ENCODE results near the gene SEPTIN5.

The SEPTIN5 gene

DNA sequence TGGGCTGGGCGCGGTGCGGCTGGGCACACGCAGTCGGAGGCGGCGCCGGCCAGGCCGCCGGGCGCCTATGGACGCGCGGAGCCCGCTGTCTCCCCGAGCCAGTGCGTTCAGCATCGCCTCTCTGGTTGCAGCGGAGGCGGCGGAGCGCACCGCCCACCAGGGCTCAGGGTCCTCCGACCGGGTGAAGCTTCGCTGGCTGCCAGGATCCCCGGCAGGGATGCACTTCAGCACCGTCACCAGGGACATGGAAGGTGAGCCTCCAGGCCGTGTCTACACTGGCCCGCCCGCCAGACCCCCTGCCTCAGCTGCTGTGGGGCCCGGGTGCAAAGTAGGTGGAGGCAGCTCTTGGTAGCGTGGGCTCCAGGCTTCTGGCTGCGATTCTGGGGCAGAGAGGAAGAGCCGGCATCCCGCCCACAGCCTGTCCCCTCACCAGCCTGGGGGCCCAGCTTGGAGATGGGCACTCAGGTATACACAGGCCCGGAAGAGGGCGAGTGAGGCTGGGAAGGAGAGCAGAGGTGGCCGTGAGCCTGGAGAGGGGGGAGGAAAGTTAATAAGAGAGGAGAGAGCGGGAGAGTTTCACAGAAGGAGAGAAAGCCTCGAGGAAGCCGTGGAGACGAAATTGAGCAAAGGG, 45.2 kb downstream of the SEPTIN5 start:
- H3K4me3 ChIP-seq (ENCODE audit: low read depth, low read length), result no peak overlapping the region

DNA sequence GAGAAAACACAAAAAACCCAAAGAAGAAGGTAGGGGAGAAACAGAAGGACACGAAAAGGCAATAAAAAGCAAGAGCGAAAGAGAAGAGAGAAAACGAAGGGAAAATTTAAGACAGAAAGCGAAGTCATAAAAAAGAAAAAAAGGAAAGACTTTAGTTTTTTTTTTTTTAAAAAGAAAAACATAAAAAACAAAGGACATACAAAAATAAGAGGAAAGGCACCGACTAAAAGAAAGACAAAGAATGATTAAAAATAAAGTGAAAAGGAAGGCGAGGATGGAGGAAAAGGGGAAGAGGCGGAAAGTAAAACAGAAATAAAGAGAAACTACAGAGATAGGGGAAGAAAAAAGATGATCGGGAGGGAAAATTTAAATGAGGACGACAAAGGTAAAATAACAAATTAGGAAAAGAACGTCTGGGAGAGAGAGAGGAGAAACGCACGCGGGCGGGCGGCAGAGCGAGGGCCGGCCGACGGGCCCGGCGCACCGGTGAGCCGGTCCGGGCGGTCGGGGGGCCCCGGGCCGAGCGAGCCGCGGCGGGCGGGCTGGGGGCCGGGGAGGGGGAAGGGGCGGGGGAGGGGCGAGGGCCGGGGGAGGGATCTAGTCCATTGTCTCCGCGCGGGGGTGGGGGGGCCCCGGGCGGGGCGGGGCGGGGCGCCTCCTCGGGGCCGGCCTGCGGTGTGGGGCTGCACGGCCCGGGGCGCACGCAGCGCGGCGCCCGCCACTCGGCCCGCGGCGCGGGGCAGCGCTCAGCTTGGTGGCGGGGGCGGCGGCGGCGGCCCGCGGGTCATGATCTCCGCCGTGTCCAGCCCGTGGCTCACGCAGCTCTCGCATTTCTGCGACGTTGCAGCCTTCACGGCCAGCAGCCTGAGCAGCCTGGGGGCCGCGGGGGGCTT, 46.0 kb downstream of the SEPTIN5 start, which contains the start of gene TBX1:
Gene TBX1, plus strand, starts transcription at position 721 of the 893 bp plus-strand sequence. Its CDS starts 66 bp downstream, at position 787.
- H3K4me3 ChIP-seq (ENCODE audit: low read depth, low read length), result peak within 1 kb of the TSS; percentile 13

DNA sequence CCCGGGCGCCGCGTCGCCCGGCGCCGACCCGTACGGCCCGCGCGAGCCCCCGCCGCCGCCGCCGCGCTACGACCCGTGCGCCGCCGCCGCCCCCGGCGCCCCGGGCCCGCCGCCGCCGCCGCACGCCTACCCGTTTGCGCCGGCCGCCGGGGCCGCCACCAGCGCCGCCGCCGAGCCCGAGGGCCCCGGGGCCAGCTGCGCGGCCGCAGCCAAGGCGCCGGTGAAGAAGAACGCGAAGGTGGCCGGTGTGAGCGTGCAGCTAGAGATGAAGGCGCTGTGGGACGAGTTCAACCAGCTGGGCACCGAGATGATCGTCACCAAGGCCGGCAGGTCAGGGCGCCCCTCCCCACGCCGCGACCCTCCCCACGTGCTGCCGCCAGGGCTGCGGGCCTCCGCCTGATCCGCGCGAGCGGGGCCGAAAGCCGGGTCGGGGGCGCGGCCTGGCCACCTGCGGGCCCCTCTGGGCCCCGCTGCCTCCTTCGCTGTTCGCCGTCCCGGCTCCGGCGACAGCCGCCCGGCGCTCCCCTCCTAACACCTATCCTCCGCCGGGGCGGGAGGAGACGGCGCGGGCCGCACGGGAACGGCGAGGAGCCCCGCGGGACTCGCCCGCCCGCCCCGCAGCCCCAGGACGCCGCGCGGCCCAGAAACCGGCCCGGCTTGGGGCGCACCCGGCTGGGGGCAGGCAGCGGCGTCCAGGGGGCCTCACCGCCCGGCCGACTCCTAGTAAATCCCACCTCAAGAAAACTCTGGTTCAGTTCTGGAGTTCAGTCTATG, 46.8 kb downstream of the SEPTIN5 start:
- peak overlapping the region; percentile 13 for H3K4me3 ChIP-seq (ENCODE audit: low read depth, low read length)

DNA sequence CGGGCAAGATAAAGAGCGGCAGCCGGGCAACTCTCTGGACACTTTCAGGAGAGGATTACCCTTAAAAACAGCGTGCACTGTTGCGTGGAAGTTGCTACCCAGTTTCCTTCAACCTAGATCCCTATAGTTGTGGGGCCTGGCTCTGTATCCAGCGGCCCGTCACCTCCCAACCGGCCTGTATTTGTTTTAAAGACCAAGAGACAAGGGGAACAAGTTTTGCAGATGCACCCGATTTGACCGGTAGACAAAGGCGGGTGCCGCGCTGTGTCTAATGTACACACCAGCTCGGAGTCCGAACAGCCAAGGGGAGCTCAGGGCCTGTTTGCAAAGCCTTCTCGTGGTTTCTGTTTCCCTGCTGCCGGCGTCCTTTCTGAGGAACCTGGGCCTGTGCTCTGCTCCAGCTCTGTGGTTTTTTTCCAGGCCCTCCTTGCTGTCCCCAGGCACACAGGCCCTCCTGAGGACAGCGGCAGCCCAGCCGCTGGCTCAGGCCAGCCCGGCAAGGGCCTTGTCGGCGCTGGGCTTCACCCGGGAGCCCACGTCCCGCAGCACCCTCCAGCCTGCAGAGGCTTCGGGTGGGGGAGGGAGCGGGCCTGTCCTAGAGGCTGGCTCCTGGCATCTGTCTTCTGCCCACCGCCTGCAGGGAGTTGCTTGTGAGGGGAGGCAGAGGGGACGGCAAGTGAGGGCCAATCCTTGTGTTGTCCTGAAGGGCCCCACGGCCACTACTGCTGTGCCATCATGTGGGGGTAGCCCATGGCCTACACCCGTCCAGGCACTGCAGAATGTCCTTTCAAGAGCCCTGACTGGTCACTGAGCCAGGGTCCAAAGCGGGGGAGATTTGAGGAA, 47.6 kb downstream of the SEPTIN5 start:
- H3K4me3 ChIP-seq (ENCODE audit: low read depth, low read length), result no peak overlapping the region

DNA sequence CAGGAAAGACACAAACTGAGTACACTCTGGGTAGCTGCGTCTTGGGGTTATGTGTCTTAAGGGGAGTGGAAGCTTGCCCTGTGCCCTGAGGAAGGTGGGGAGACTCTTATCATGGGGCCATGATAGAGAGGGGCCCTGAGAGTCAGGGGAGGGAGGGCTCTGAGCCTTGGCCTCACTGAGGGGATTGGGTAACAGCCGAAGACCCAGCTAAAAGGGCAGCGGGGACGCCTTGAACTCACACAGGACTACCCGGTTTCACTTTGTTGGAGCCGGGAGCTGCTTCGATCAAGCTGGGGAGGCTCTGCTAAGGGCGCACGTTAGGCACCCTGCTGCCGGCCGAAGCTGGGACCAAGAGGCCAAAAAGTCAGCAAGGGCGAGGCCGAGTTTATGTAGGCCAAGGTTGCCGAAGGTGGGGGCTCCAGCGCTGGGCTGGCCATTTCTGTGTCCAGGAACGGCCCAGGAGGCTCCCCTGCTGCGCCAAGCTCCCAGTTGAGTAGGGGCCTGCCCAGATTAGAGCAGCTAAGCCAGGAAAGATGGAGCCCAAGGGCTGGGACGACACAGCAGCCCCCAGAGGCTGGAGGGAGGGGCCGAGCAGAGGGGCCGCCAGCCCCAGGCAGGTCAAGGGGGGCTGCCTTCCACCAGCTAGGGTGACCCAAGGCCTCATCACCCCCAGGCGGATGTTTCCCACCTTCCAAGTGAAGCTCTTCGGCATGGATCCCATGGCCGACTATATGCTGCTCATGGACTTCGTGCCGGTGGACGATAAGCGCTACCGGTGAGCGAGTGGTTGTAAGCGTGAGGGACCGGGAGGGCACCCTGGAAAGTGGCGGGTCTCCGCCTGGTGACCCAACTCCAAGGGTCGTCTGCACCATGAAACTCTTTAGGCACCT, 48.5 kb downstream of the SEPTIN5 start:
- no peak overlapping the region for H3K4me3 ChIP-seq (ENCODE audit: low read depth, low read length)

DNA sequence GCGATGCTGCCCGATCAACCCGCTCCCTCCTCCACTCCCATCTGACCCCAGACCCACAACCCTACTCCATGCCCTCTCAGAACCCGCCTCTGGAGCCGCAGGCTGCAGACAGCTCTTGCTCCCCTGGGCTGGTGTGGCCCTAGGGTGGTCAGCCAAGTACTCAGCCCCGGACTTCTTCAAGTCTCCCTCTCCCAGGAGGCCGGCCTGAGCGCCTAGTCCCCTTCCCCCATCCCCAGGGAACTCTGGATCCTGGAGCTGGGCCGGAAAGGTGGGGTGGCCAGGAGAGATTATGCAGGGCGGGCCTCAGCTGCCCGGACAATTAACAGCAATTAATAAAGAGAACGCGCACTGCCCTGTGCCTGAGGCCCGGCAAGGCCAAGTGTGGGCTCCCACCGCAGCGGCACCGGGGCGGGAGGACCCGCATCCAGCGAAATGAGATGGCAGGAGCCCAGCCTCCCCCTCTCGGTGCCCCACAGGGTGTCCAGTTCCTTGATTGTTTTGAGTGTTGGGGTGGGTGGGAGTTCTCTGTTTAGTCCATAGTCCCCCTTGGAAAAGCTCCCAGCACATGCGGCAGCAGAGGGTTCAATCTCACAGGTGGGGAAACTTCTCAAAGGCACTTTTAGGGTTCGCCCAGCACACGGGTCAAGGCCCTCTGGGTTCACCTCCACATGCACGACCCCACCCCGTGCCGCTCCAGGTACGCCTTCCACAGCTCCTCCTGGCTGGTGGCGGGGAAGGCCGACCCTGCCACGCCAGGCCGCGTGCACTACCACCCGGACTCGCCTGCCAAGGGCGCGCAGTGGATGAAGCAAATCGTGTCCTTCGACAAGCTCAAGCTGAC, 49.4 kb downstream of the SEPTIN5 start:
- H3K4me3 ChIP-seq (ENCODE audit: low read depth, low read length), result no peak overlapping the region

DNA sequence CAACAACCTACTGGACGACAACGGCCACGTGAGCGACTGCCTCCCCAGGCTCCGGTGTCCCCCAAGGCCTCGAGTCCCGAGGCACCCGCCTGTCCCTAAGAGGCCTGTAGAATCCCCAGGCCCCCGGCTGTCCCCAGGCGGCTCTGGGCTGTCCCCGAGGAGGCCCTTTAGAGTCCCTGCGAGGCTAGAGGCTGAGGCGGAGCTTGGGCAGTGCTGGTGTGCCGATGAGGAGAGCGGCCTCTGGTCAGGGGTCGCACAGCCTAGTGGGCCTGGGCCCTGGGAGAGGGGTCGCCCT, 49.9 kb downstream of the SEPTIN5 start:
- H3K4me3 ChIP-seq (ENCODE audit: low read depth, low read length), result no peak overlapping the region

DNA sequence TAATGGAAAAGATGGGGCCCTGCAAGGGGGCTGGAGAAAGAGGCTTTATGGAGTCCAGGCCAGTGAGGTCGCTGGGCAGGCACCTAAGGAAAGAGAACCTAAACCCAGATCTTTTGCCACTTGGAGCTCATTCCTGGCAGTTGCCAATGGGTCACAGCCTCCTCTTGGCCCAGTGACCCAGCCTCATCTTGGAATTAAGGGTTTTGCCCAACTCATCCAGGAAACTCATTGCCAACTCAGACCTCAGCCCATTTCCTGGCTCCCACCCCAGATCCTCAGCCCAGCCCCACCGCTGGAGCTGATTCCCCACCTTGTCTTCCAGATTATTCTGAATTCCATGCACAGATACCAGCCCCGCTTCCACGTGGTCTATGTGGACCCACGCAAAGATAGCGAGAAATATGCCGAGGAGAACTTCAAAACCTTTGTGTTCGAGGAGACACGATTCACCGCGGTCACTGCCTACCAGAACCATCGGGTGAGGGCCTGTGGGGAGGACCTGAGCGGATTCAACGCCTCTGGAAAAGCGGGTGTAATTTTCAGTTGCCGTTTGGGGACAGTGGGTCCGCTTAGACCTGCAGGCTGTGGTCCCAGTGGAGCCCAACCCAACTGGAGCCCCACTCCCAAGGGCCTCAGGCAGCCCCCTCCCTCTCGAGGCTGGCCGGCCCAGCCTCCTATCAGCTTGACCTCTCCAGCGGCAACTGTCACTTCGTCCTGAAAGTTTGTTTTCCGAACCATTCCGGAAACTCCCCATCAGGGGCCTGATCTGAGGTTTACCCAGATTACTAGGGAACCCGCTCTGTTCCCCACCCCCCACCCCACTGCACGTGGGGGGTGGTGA, 50.6 kb downstream of the SEPTIN5 start:
- no peak overlapping the region for H3K4me3 ChIP-seq (ENCODE audit: low read depth, low read length)

DNA sequence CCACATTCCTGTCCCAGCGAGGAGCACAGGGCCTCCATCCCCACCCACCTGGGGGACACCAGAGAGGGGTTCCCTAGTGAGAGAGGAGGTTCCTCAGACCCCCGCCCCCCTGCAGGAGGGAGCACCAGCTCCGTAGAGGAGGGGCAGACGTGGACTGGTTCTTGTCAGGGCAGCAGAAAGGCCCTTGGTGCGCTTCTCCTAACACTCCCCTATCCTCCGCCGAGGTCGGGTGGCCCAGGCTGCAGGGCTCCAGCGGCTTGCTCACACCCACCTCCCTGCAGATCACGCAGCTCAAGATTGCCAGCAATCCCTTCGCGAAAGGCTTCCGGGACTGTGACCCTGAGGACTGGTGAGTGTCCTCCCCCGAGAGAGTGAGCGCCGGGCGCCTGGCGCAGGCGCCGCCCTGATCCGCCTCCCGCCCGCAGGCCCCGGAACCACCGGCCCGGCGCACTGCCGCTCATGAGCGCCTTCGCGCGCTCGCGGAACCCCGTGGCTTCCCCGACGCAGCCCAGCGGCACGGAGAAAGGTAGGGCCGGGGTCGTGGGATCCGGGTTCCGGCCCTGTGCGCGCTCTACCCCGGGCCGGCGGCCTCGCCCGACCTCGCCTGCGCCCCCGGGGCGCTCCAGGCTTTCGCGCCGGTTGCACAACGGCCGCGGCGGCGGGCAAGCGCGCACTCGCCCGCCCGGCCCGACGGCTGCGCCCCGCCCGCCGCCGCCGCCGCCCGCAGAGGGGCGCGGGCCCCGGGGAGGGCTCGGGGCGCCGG, 51.4 kb downstream of the SEPTIN5 start:
- no peak overlapping the region for H3K4me3 ChIP-seq (ENCODE audit: low read depth, low read length)

DNA sequence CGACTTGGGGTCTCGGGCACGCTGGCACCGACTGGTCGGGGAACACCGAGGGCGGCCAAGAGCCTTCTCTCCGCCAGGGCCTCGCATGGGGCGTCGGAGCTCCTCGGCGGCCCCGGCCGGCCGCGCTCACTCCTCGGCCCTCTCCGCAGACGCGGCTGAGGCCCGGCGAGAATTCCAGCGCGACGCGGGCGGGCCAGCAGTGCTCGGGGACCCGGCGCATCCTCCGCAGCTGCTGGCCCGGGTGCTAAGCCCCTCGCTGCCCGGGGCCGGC, 51.9 kb downstream of the SEPTIN5 start:
- no peak overlapping the region for H3K4me3 ChIP-seq (ENCODE audit: low read depth, low read length)

DNA sequence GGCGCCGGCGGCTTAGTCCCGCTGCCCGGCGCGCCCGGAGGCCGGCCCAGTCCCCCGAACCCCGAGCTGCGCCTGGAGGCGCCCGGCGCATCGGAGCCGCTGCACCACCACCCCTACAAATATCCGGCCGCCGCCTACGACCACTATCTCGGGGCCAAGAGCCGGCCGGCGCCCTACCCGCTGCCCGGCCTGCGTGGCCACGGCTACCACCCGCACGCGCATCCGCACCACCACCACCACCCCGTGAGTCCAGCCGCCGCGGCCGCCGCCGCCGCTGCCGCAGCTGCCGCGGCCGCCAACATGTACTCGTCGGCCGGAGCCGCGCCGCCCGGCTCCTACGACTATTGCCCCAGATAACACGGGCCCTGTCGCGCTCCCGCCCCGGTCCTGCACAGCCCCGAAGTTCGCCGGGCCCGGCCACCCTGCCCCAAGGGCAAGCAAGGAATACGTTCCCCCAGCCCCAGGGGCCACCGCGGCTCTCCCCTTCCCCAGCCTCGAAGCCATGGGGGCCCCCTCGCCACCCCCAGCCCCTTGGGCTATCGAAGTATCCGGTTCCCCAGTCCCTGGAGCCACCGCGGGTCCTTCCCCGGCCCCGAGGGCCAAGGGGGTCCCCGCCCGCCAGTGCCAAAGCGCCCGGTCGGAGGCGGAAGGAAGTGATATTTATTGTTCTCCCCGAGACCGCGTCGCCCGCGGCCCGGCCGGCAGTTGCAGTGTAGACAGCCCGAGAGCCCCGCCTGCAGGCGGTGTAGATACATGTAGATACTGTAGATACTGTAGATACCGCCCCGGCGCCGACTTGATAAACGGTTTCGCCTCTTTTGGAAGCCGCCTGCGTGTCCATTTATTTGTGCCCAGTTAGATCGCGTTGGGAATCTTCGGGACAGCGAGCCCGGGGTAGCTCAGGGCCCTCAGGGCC, 52.5 kb downstream of the SEPTIN5 start:
- H3K4me3 ChIP-seq (ENCODE audit: low read depth, low read length), result no peak overlapping the region

DNA sequence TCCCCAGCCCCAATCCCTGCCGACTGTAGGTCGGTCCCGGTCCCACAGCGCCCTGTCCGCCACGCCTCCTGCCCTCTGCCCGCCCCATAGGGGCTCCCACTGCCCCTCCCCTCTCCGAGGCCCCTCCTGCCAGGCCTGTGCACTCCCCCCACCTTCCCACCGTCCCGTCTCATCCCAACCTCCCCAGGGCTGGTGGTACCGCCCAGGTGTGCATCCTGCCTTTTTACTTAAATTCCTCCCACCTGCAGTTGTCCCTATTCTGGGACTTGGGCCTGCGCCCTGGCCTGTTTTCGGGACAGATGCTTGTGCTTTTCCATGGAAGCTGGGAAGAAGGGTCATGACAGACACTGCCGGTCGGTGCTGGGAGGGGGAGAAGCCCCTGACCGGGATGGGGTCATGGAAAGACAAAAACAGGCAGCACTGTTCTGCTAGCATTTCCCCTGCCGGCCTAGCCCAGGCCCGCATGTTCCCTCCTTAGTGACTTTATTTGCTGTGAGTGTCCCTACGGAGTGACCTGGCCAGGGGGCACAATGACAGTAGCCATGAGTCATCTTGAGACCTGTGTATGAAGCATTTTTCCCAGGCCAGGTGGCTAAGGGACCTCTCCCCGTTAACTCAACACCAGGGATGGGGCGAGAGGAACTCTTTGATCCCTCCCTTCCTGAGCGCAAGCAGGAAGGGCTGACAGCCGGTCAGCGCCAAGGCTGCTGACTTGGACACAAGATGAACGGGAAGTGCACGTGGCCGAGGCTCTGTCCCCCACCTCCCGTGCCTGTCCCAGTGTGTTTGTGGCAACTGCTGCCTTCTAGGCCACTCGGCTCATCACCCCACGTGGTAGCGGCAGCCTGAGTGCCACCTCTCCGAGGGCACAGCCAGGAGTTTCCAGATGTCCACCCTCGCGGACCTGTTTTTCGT, 53.4 kb downstream of the SEPTIN5 start:
- H3K4me3 ChIP-seq (ENCODE audit: low read depth, low read length), result no peak overlapping the region

DNA sequence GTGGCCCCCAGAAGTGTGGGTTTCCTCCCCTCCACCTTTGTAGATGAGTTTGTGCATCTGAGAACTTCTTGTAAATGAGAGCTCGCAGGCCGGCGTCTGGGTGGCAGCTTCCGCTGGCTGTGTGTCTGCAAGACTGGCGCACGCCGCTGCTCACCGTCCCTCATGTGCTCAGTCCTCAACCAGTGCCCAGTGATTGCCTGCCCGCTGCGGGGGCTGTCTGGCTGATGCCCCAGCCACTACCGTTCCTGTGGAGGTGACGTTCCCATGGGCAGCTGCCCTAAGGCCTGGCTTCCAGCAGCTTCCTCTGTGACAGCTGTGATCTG, 55.1 kb downstream of the SEPTIN5 start:
- no peak overlapping the region for H3K4me3 ChIP-seq (ENCODE audit: low read depth, low read length)

DNA sequence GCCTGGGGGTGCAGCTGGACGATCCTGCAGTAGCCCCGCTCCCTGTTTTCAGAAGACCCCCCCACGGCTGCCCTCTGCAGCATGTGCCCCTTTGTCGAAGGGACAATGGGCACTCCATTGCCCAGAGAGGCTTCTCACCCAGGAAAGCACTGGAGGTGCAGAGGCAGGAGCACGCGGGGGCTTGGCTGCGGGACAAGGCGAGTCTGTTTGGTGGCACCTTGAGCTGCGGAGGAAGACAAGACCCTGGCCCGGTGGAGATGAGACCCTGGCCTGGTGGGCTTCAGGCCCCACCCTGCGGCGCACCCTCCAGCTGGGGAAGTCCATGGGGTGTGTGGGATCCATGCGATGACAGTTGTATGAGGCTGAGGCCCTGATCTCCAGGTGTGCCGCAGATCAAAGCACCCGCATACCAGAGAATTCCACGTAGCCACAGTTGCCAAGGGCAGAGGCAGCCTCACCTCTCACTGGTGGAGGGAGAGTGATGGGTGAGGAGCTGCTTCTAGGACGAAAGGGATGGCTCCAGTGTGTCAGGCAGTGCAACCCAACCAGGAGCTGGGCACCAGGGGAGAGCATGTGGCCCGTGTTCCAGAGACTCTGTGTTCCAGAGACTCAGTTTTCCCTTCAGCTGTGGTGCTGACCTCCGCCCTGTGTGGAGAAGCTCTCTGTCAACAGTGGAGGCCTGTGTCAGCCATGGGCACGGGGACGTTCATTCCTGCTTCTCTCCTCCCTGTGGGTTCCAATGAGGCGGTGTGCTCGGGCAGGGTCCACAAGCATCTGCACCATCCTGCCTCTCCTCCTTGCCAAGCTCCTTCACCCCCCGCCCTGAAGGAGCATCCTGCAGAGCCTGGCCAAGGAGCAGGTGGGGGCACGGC, 56.3 kb downstream of the SEPTIN5 start:
- no peak overlapping the region for H3K4me3 ChIP-seq (ENCODE audit: low read depth, low read length)

DNA sequence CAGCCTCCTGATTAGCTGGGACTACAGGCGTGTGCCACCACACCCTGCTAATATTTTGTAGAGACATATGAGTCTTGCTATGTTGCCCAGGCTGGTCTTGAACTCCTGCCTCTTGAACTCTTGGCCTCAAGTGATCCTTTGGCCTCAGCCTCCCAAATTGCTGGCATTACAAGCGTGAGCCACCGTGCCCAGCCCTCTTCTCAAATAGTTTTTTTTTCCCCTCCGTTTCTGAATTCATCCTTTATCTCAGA, 58.0 kb downstream of the SEPTIN5 start:
- H3K4me3 ChIP-seq (ENCODE audit: low read depth, low read length), result no peak overlapping the region

Measured in iPS-11a (cell line).